Adrenal gland (tissue), 5 donors: ENCODE results near the gene PIK3CB.

Source experiments
- CTCF ChIP-seq, 6 experiments: fragments of 450-650 bp in 4 of 6; fragments of 200-600 bp in 2 of 6; sonication (generic) in 1 of 6; IDR thresholded peaks; 1 replicate in 5 of 6; 2 replicates in 1 of 6; pipeline versions ENCODE4 v1.5.1 to v1.8.0; 2016 to 2021; ENCODE audit warnings: antibody characterized with exemption in 6 of 6, mild to moderate bottlenecking in 2 of 6, moderate library complexity in 1 of 6
- POLR2A ChIP-seq, 2 donors: fragments of 450-650 bp; IDR thresholded peaks; one replicate each; pipeline ENCODE4 v1.6.1; 2017; ENCODE audit warnings: antibody characterized with exemption in 2 of 2, mild to moderate bottlenecking in 2 of 2, moderate library complexity in 1 of 2
- donor health status: DM: no; HTN: no; CAD: no.

- TF ChIP-seq CTCF (IDR thresholded peaks at IDR 0.05) (no peak), POLR2A (IDR thresholded peaks at IDR 0.05) (no peak)
Observed at GRCh38 chr3:138875096-138875753, 40.5 kb upstream of the PIK3CB start.
